PC-9 (cell line): Measurements from ENCODE around the gene MYO7B. TPM values are rescaled to one million over a fixed set of nuclear protein-coding genes. Genes with fewer than 3 reads are reported as not detected.

Experiments used
- BruUV-seq: library from RNA; stranded (reverse); fragments of 400-500 nt; replicated peaks from 2 replicates; lab custom pipeline; 2021; lab: Mats Ljungman, UMichigan
- CTCF ChIA-PET: fragments of 300-600 bp; sonication (Branson Sonifier 250); formaldehyde crosslinking; loops from one replicate; lab custom pipeline; 2022; ENCODE audit warnings: antibody characterized with exemption; lab: Charles Lee
- POLR2A ChIA-PET: fragments of 300-600 bp; sonication (Branson Sonifier 250); formaldehyde crosslinking; loops from one replicate; lab custom pipeline; 2022; ENCODE audit warnings: antibody characterized with exemption; ENCODE audit not compliant: unreplicated experiment; lab: Charles Lee
- DNase-seq, 2 experiments: peaks; one replicate each; pipeline versions ENCODE4 v3.0.0 to v3.0.0-alpha.2; 2015 to 2022; ENCODE audit warnings: mixed read lengths in 1 of 2
- H2AFZ ChIP-seq: fragments of 200-600 bp; sonication (generic); 2 replicates; pipeline ENCODE4 v1.8.1; 2017; ENCODE audit warnings: antibody characterized with exemption
- H3F3A ChIP-seq: fragments of 200-600 bp; sonication (generic); 2 replicates; pipeline ENCODE4 v1.8.1; 2017; ENCODE audit warnings: antibody characterized with exemption, mild to moderate bottlenecking, low read depth; ENCODE audit not compliant: insufficient read depth
- H3K27ac ChIP-seq: fragments of 200-600 bp; sonication (generic); 2 replicates; pipeline ENCODE4 v1.6.1; 2016; ENCODE audit warnings: mixed run types
- H3K27me3 ChIP-seq: fragments of 200-600 bp; sonication (generic); 2 replicates; pipeline ENCODE4 v1.6.1; 2016; ENCODE audit warnings: low read depth, mixed run types; ENCODE audit not compliant: insufficient read depth
- H3K36me3 ChIP-seq: fragments of 200-600 bp; sonication (generic); 2 replicates; pipeline ENCODE4 v1.6.1; 2016; ENCODE audit warnings: low read depth, mixed run types
- H3K4me1 ChIP-seq: fragments of 200-600 bp; sonication (generic); replicated peaks from 2 replicates; pipeline ENCODE4 v1.6.1; 2016; ENCODE audit warnings: mixed run types; ENCODE audit not compliant: insufficient read depth
- H3K4me2 ChIP-seq: fragments of 200-600 bp; sonication (generic); 2 replicates; pipeline ENCODE4 v1.6.1; 2017; ENCODE audit warnings: mixed run types
- H3K4me3 ChIP-seq: fragments of 200-600 bp; sonication (generic); 2 replicates; pipeline ENCODE4 v1.6.1; 2016; ENCODE audit warnings: mixed run types
- H3K79me2 ChIP-seq: fragments of 200-600 bp; sonication (generic); 2 replicates; pipeline ENCODE4 v1.6.1; 2017; ENCODE audit warnings: low read depth, mixed run types
- H3K9me2 ChIP-seq: fragments of 200-600 bp; sonication (generic); 2 replicates; pipeline ENCODE4 v1.8.1; 2017; ENCODE audit warnings: mild to moderate bottlenecking; ENCODE audit not compliant: insufficient read depth
- H3K9me3 ChIP-seq: fragments of 200-600 bp; sonication (generic); 2 replicates; pipeline ENCODE4 v1.8.1; 2016; ENCODE audit warnings: low read depth; ENCODE audit not compliant: insufficient read depth
- H4K20me1 ChIP-seq: fragments of 200-600 bp; sonication (generic); 2 replicates; pipeline ENCODE4 v1.8.1; 2017; ENCODE audit not compliant: insufficient read depth
- CTCF ChIP-seq: fragments of 200-600 bp; sonication (generic); conservative IDR thresholded peaks from 2 replicates; pipeline ENCODE4 v1.6.1; 2017; ENCODE audit warnings: mixed run types, antibody characterized with exemption, mild to moderate bottlenecking, moderate library complexity
- EZH2 ChIP-seq: fragments of 200-600 bp; sonication (generic); IDR thresholded peaks from 2 replicates; pipeline ENCODE4 v1.8.0; 2017; ENCODE audit warnings: antibody characterized with exemption, low read depth
- intact Hi-C: fragments of 100-400 bp; cut with micrococcal nuclease; formaldehyde crosslinking; loops from one replicate; pipeline ENCODE4 v1.10.0; 2022; ENCODE audit not compliant: unreplicated experiment
- total RNA-seq: library from RNA; stranded (reverse); gene quantifications from 2 replicates; pipeline ENCODE4 v1.2.3, GENCODE V29; 2021

The MYO7B gene
- total RNA-seq, 1 experiment from 2014 or later: not detected

- Histone ChIP-seq H3K4me3 (no peak overlapping the region), H4K20me1 (no peaks in the 10 kb centered on the region), H3K36me3 (no peaks in the 10 kb centered on the region), H3K27ac (no peak overlapping the region), H3K4me2 (no peak overlapping the region), H3K79me2 (no peaks in the 10 kb centered on the region), H3K4me1 (no peaks in the 10 kb centered on the region), H3K27me3 (peaks cover 4% of the 10 kb centered on the region), H2AFZ (no peak overlapping the region), H3K9me2 (no peaks in the 10 kb centered on the region), H3K9me3 (no peaks in the 10 kb centered on the region; the same call in 1 of the 2 replicates), H3F3A (no peaks in the 10 kb centered on the region)
- intact Hi-C loops: no loop called here
- CTCF ChIA-PET: no interaction called here
- DNase-seq: no peak
- no TSS peak for BruUV-seq
- TF ChIP-seq EZH2: no peak
- TF ChIP-seq CTCF: no peak
- POLR2A ChIA-PET: no interaction called here
These were observed 148.3 kb downstream of the MYO7B start for GRCh38 chr2:127683757-127684156.

- no peak for TF ChIP-seq EZH2
- TF ChIP-seq CTCF: no peak
- Histone ChIP-seq H2AFZ (no peak overlapping the region), H3K9me2 (no peaks in the 10 kb centered on the region), H3K36me3 (no peaks in the 10 kb centered on the region), H3K4me3 (no peak overlapping the region), H3K9me3 (peaks cover 3% of the 10 kb centered on the region), H3K4me2 (no peak overlapping the region), H4K20me1 (no peaks in the 10 kb centered on the region), H3K4me1 (no peaks in the 10 kb centered on the region), H3F3A (no peaks in the 10 kb centered on the region), H3K27me3 (no peaks in the 10 kb centered on the region; the same call in 1 of the 2 replicates), H3K79me2 (no peaks in the 10 kb centered on the region), H3K27ac (no peak overlapping the region)
- DNase-seq: no peak
- CTCF ChIA-PET: no interaction called here
- BruUV-seq: no TSS peak
- POLR2A ChIA-PET: no interaction called here
- intact Hi-C loops: no loop called here
These were observed 150.1 kb downstream of the MYO7B start for GRCh38 chr2:127685410-127686080.

Other genes with a start within 250 kb of the MYO7B start
- 70.3 and 73.2 TPM in 2 replicates for gene ERCC3, start 241.5 kb upstream of the MYO7B start, total RNA-seq
- gene MAP3K2, start 147.7 kb upstream of the MYO7B start, total RNA-seq: 75.9 and 81.2 TPM in 2 replicates
- 5.8 and 6.1 TPM in 2 replicates for gene PROC, start 117.3 kb upstream of the MYO7B start, total RNA-seq
- 47.3 and 51.3 TPM in 2 replicates for gene IWS1, start 9.2 kb upstream of the MYO7B start, total RNA-seq
- not detected in 2 replicates for gene GPR17, start 110.5 kb downstream of the MYO7B start, total RNA-seq
- gene LIMS2, start 139.8 kb downstream of the MYO7B start, total RNA-seq: 1.4 and 2.5 TPM in 2 replicates
- 7.3 and 8.4 TPM in 2 replicates for gene SFT2D3, start 165.8 kb downstream of the MYO7B start, total RNA-seq